GM18907 (cell line): ENCODE data around the gene MMP20.

Experiments used
- ATAC-seq: cut with Tn5 transposase; IDR thresholded peaks from one replicate; pipeline ENCODE4 v1.9.1; 2021; ENCODE audit warnings: mild to moderate bottlenecking, moderate library complexity; ENCODE audit not compliant: unreplicated experiment

Gene MMP20

DNA sequence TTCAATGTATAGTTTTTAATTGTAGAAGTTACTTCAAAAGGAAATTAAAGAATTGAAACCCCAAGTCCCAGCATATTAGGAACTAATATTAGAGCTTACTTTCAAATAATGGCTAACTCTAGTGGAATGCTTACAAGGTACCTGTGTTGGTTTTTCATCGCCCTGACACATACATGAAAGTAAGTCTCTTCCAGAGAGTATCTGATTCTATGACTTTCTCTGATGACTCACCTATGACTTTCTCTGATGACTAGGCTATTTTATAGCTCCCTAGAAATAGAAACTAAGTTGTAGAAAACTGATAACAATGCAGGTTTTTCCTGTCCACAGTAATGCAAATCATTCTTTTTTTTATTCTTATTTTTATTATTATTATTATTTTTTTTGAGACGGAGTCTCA lies 61.0 kb downstream of the MMP20 start:
- ATAC-seq, result peak; percentile 79

DNA sequence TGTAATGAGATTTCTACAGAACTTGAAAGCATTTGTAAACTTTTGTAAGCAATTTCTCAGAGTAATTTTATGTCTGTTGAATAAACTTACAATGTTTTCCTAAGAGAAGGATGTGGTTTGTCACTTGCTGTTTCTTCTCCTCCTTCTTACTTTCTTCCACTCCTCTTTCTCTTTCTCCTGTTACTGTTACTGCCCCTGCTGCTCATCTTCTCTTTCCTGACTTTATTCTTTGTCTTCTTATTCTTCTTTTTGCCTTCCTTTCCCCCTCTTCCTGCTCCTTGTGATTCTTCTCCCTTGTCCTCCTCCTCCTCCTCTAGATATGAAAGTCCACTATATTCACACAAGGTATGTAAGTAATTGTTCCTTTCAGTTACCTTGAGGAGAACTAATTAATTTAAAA lies 63.5 kb downstream of the MMP20 start:
- no peak for ATAC-seq

DNA sequence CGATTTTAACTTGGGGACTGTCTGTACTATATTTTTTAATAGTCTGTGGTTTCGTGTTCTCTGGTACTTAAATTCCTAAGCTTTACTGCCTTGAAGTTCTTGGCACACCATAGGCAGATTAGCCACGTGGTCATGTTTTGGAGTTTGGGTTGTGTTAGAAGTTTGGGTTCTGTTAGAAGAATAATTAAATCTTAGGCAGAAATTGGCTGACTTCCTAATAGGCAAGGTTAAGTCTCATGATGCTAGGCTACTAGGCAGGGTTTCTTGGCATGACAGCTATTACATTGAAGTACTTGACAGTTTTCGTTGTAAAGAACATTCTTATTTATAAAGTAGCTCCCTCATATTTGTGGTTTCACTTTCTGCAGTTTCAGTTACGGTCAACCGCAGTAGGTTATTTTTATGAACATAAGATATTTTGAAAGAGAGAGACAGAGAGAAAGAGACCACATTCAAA lies 64.5 kb downstream of the MMP20 start:
- ATAC-seq, result peak; percentile 82

DNA sequence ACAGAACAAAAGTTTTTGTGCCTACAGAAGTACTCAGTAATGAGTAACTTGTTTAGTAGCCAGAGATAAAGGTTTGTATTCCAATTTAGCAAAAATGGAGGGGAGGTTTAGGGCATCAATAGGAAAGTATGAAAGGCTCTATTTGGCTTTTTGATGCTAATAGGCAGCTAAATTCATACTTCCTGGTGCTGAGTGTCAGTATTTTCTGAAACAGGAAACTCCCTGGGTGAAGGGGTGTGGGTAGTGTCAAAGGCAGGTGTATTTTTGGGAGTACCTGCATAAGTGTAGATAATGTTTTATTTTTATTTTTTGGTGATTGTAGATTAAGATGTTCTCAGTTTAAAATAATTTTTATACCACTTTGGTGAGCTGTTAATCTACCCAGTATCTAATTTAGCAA lies 65.3 kb downstream of the MMP20 start:
- peak; percentile 54 for ATAC-seq

DNA sequence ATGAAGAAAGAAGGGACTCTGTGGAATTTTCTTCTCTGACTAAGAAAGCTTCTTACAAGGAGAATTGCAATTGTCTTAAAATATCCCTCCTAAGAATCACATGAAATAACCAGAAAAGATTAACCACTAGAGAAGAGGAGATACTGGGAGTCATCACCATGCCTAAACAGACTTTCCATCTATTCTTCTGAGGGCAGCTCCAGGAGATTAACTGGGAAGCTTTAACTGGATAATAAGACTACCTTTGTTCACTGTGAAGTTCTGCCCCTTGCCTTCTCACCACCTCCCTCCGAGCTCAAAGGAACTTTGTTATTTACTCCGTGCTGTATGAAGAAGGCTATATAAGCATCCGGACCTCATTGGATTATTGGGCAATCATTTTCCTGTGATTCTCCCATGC lies 70.0 kb downstream of the MMP20 start:
- no peak for ATAC-seq

DNA sequence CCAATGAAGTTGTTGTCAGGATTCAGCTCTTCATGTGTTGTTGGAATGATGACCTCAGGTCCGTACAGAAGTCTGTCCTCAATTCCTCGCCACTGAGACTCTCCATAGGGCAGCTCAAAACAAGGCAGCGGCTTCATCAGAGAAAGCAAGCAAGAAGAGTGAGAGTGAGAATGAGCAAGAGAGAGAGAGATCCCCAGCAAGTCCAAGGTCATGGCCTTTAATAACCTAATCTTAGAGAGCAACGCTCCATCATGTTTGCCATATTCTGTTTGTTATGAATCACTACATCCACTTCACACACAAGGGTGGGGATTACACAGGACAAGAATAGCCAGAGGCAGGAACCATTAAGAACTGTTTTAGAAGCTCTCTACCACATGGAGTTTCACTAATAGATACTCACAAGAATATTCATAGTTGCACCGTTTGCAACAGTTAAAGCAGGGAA lies 71.3 kb downstream of the MMP20 start:
- peak; percentile 77 for ATAC-seq

DNA sequence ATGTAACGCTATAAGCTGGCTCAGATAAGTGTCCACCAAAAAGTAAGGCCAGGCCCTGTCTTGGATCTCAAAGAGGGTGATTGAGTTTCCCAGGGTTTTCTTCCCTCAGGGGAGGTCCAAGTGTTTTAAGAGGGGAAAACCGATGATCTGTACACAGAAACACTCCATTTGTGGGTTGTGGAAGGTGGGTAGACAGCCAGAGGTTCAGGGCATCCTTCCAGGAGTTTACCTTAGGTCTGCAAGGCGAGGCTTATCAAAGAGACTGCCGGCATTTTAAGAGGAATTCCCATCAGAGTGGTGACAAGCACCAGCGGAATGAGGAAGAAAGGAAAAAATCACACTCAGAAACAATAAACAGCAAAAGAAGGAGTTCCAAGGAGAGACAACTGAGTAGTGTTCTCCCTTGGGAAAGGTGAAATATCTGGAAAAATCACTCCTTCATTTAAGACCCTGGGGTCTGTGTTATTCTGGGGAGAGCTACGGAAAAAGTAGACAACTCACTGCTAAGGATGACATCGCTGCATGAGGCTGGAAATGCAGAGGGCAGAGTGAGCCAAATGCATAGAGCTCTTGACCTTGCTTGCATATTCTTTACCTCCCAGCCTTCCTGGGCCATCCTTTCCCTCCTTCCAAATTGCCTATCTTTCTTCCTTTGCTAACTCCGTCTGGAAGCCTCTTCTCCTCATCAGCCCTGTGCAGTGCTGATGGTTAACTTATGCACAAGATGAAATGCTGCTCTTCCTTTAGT lies 72.5 kb downstream of the MMP20 start:
- no peak for ATAC-seq

DNA sequence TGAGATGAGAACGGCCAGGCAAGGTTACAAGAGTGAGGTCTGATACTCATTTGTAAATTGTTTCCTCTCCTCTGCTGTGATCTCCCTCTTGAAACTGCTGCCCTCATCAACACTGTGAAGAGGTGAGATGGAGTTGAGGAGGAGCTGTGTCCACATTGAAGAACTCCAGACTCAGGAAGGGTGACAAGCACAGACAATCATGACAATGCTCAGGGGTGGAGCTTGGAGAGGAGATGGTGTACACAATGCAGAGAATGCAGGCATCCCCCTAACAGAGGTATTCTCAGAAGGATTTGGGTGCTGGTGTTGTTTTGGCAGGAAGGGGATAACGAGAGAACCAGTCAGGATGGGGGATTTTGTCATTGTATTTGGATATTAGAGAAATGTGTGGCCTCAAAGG lies 73.1 kb downstream of the MMP20 start:
- no peak for ATAC-seq

DNA sequence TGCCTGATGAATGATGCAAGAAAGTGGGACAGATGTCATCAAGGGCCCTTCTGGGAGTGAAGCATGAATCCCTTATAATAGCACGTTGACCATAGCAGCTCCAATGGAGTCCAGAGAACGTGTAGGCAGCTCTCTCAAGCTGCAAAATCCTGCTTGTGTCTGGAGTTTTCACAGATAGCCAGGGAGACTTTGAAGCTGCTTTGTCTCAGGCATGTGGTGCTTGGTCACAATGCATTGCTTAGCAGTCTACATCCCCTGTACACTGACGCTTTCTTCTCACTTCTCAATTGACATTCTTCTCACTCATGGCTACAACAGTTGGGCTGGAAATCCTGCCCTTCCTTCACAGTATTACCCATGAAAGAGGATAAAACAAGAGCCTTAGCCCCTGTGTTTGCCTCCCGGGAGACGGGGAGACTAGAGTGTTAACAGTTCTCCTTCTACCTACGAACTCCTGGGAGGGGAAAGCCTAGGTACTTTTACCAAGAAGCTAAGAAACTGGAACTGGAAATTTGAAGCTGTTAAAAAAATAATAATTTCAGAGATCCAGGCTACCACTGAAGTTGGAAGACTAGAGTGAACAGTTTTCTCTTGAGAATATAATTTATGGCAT lies 73.9 kb downstream of the MMP20 start:
- ATAC-seq, result no peak

DNA sequence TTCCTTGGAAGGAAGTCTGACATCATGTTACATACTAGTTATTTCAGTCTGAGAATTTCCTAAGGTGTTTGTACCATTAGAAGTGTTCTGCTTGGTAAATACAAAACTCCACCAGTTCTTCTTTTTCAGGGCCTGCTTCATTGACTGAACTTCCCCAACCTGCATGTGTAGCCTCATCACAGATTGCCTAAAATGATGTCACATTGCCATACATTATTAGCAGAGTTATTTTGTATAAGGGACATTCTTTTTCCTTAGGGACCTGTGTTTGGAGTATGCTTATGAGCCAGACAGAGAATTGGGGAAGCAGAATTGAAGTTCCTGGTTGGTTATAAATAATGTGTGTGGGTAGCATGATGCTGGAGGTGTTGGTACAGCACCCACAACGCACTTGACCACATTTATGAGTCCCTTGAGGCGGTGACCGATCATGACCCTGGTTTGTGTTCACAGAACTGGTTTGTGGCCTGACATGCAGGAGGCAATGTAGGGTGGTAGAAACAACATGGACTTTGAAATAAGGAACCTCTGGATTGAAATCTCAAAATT lies 78.1 kb downstream of the MMP20 start:
- peak; percentile 93 for ATAC-seq

DNA sequence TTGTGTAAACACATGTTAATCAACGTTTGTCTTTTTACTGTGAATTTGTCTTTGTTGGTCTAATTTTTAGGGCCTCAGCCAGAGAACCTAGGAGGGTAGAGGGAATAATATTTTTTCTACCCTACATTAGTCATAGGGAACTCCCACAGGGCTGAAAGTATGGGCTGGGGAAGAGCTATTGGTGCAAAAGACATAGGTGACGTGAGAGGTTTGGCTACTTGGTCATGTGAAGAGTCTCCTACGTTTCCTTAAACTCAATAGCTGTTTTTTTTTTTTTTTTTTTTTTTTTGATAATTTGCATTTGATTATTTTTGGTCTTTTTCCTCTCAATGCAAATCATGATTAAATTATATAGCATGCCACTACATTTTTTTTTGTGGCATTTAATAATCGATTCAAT lies 78.7 kb downstream of the MMP20 start:
- peak; percentile 65 for ATAC-seq

DNA sequence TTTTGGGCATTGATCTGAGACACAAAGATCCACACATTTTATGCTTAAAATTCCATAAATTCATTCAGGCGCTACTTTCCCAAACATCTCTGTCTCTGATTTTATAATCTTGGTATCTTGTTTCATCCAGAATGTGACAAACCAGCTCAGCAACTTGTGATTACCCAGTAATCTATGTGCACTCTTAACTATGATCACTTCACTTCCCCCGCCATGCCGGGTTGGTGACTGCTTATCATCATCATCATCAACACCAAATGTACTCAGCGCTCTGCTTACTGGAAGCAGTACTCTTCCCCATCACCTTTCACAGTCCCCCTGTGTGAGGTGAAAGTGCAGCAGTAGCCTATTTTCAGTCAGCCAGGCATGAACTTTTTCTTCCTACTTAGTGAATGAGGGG lies 79.4 kb downstream of the MMP20 start:
- no peak for ATAC-seq

DNA sequence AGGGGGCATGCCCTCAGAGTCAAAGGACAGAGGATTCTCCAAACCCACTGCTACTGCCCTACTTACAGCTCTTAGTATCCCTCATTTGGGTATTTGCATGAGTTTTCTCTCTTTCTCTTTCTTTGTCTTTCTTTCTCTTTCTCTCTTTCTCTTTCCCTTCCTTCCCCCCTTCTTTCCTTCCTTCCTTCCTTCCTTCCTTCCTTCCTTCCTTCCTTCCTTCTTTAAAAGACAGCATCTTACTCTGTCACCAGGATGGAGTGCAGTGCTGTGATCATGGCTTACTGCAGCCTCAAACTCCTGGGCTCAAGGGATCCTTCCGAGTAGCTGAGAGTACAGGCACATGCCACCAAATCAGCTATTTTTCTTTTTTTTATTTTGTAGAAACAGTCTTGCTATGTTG lies 80.5 kb downstream of the MMP20 start:
- ATAC-seq, result no peak

DNA sequence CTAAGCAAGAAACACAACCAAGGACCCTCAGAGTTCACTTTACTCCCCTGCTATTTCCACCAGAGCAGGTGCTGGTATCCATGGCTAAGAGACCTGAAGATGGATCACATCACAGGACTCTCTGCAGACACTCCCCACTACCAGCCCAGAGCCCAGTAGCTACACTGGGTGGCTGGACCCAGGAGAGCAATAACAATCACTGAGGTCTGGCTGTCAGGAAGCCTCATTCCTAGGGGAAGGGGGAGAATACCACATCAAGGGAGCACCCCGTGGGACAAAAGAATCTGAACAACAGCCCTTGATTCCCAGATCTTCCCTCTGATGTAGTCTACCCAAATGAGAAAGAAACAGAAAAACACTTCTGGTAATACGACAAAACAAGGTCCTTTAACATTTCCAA lies 85.6 kb downstream of the MMP20 start:
- ATAC-seq, result no peak

DNA sequence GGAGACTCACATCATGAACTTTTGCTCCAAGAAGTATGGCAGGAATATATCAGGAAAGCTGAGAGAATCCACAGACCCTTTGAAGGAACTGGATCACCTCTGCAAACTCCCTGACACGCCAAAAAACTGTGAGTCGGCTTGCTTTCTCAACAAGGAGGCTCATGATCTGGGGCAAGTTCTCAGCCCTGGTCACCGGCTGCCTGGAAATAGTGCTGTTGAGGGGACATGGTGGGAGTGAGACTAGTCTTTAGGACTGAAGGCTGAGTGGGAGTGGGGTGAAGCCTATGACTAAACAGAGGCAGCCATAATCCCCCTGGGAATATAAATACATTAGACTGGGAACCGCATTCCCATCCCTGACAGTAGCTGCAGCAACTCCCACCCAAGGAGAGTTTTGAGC lies 86.2 kb downstream of the MMP20 start:
- no peak for ATAC-seq

DNA sequence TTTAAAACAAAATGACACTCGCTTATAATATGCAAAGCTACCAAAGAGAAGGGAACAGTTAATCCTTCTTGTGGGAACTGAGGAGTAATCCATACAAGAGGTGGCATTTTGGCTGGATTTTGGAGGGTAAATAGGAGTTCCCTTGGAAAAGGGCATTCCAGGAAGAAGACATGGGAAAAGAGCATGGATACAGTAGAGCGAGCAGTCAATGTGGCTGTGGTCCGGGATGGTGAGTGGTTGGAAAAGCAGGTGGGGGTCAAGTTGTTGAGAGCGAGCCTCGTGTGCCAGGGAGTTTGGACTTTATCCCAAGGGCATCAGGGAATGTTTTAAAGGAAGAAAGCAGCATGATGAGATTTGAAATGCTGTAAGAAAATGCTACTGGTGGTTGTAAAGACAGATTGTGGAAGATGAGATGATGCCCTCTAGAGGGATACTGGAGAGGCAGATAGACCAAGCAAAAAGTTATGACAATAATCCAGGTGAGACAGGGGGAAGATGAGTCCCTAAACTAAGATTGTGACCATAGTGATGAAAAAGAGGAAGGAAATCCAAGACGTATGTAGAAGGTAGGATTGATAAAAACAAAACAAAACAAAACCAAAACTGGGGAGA lies 90.8 kb downstream of the MMP20 start:
- ATAC-seq, result no peak

DNA sequence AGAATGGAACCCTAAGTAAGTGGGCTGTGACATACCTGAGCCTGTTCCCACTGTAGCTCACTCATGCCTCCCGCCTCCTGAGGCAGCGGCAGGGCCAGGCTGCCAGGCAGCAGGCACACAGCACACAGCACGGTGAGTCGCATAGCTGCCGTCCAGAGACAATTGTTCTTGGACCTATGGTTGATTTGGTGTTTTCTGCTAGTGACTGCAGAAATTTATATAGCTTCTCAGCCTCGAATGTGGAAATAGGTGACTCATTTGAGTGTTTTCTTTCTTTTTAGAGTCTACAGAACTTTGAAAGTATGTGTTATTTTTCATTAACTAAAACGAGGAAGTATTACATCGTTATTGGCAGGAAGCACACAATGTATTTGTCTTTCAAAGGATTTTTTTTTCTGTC lies 94.6 kb downstream of the MMP20 start, which contains the start of gene MMP7:
MMP7 (minus strand) TSS at position 190 of the 400 bp plus-strand sequence; CDS start at position 143, 47 bp downstream.
- peak; percentile 57 for ATAC-seq

DNA sequence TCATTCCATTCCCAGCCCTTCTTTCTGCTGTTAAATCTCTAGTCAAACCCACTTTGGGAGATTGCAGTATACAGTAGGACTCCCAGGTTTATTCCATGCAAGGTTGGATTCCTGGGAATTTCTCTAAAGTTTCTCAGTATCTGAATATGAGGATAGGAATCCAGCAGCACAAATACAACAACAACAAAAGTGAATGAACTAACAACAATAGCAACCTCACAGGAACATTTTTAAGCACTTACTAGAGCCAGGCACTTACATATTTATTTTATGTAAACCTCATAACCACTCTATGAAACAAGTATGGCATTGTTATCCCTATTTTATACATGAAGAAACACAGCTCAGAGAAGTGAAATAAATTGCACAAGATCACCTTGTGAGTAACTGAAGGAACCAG lies 96.5 kb downstream of the MMP20 start:
- ATAC-seq, result no peak

DNA sequence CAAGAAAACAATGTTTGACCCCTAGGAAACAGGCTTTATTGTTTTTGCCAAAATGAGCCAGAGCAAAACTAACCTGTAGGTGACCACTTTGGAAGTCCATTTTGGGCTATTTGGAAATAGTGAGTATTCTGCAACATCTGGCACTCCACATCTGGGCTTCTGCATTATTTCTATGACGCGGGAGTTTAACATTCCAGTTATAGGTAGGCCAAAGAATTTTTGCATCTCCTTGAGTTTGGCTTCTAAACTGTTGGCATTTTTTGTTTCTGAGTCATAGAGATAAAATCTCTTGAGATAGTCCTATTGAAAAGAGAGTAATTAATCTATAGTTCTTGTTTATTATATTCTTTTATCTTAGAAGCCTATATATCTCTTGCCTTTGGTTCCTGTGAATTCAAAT lies 97.4 kb downstream of the MMP20 start:
- no peak for ATAC-seq

DNA sequence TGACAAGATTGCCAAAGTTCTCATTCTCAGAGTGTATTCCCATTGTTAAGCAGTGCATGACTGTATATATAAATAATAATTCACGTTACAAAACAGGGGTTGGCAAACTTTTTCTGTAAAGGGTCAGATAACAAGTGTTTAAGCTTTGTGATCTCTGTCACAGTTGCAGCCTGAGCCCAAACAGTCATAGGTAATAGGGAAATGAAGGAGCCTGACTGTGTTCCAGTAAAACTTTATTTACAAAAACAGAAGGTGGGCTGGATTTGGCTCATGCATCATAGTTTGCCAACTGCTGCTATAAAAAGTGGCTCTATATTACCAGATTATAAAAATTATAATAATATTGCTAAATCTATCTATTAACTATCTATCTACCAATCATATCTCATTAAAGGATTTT lies 98.1 kb downstream of the MMP20 start:
- ATAC-seq, result no peak
